ENCODE results near the gene PRR23E.

- TF ChIP-seq, protein P1, sequence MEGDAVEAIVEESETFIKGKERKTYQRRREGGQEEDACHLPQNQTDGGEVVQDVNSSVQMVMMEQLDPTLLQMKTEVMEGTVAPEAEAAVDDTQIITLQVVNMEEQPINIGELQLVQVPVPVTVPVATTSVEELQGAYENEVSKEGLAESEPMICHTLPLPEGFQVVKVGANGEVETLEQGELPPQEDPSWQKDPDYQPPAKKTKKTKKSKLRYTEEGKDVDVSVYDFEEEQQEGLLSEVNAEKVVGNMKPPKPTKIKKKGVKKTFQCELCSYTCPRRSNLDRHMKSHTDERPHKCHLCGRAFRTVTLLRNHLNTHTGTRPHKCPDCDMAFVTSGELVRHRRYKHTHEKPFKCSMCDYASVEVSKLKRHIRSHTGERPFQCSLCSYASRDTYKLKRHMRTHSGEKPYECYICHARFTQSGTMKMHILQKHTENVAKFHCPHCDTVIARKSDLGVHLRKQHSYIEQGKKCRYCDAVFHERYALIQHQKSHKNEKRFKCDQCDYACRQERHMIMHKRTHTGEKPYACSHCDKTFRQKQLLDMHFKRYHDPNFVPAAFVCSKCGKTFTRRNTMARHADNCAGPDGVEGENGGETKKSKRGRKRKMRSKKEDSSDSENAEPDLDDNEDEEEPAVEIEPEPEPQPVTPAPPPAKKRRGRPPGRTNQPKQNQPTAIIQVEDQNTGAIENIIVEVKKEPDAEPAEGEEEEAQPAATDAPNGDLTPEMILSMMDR (IDR thresholded peaks at IDR 0.05), result no peak
- TF ChIP-seq, protein P2, sequence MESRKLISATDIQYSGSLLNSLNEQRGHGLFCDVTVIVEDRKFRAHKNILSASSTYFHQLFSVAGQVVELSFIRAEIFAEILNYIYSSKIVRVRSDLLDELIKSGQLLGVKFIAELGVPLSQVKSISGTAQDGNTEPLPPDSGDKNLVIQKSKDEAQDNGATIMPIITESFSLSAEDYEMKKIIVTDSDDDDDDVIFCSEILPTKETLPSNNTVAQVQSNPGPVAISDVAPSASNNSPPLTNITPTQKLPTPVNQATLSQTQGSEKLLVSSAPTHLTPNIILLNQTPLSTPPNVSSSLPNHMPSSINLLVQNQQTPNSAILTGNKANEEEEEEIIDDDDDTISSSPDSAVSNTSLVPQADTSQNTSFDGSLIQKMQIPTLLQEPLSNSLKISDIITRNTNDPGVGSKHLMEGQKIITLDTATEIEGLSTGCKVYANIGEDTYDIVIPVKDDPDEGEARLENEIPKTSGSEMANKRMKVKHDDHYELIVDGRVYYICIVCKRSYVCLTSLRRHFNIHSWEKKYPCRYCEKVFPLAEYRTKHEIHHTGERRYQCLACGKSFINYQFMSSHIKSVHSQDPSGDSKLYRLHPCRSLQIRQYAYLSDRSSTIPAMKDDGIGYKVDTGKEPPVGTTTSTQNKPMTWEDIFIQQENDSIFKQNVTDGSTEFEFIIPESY (IDR thresholded peaks at IDR 0.05; ENCODE audit: borderline replicate concordance, low read depth), result no peak
- TF ChIP-seq RAD21 (IDR thresholded peaks at IDR 0.05; ENCODE audit: low read length) (no peak), EP300 (IDR thresholded peaks at IDR 0.05; ENCODE audit: borderline replicate concordance in 1 of 2, low read depth in 1 of 2, low read length in 1 of 2) (no peak), NRF1 (IDR thresholded peaks at IDR 0.05; ENCODE audit: low read depth, low read length) (no peak), POLR2AphosphoS5 (IDR thresholded peaks at IDR 0.05; ENCODE audit: low read depth, low read length) (no peak), GABPA (IDR thresholded peaks at IDR 0.05; ENCODE audit: low read depth) (no peak), CHD2 (IDR thresholded peaks at IDR 0.05; ENCODE audit: low read length, partially characterized antibody) (no peak), JUND (IDR thresholded peaks at IDR 0.05) (no peak), FOXJ3 (CRISPR knock-in tag; IDR thresholded peaks at IDR 0.05) (no peak)
- TF ChIP-seq, protein P3, sequence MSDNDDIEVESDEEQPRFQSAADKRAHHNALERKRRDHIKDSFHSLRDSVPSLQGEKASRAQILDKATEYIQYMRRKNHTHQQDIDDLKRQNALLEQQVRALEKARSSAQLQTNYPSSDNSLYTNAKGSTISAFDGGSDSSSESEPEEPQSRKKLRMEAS (IDR thresholded peaks at IDR 0.05; ENCODE audit: low read depth), result no peak
- TF ChIP-seq, protein P4, sequence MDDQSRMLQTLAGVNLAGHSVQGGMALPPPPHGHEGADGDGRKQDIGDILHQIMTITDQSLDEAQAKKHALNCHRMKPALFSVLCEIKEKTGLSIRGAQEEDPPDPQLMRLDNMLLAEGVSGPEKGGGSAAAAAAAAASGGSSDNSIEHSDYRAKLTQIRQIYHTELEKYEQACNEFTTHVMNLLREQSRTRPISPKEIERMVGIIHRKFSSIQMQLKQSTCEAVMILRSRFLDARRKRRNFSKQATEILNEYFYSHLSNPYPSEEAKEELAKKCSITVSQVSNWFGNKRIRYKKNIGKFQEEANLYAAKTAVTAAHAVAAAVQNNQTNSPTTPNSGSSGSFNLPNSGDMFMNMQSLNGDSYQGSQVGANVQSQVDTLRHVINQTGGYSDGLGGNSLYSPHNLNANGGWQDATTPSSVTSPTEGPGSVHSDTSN (IDR thresholded peaks at IDR 0.05), result no peak
Measured at GRCh38 chr3:127174284-127174683, 18.6 kb upstream of the PRR23E start.

Measured in SK-N-SH (cell line).